GM21447 (cell line): ENCODE measurements around the gene ANKS1A.

Source experiments
- ATAC-seq: cut with Tn5 transposase; IDR thresholded peaks from one replicate; pipeline ENCODE4 v1.9.1; 2021; ENCODE audit not compliant: unreplicated experiment

ANKS1A gene

DNA sequence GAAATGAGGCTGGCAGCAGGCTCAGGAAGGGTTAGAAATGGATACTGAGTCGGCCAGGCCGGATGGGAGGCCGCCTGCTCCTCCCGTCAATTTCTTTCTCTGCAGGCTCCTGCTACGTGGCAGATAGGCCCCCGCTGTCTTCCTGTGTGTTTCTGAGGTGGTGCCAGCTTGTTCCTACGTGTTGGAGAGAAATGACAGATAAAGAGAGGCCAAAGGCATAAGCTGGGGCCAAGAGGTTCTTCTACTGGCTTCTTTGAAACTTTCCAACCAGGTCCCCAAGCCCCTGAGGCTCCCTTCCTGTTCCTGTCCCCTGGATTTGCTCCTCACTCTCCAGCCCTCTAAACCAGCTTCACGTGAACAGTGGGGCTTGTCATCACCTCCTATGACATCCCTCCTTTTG is 175.2 kb downstream of the ANKS1A start:
- ATAC-seq, result no peak

DNA sequence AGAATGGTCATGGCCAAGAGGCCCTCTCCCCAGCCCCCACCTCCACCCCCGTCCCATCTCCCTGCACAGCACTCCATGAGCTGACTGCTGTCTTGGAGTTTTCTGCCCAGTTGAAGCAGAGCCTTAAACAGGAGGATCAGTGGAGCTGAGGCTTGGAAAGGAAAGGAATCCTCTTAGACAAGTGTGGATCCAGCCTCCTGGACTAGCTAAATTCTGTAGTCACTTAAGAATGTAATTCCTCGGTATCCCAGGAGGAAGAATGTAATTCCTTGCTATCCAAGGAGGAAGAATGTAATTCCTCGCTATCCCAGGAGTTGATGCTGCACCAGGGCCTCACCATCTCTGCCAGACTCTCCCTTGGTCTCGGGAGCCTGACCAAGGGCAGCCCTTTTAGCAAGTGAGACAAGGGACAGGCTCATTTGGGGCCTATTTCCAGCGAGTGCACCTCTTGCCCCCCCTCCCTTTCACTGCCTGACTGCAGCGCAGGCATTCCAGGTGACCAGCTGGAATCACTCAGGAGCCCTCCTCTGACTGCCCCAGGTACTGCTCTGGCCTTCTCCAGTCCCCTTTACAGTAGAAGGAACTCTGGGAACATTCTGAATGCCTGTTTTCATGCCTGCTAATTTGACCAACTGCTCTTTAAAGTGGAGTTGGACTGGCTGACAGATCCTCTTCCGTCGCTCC is 175.8 kb downstream of the ANKS1A start:
- ATAC-seq, result no peak

- ATAC-seq, result no peak
Measured at GRCh38 chr6:35065441-35065800, 176.4 kb downstream of the ANKS1A start.

DNA sequence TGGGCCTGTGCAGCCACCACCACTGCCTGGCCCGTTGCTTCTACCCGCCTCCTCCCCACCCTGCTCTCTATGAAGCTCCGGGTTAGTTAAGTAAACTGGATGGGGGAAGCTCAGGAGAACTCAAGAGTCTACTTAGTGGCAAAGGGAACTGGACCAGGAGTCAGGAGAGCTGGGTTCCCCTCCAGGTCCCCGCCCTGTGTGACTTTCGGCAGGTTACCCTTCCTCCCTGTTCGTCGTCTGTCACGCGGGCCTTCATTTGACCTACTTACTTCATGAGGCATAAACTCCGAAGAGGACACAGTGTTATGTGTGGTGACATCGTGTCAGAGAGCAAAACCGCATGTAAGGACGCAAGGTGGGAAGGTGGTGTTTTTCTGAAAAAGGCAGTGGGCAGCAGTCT is 176.8 kb downstream of the ANKS1A start:
- ATAC-seq, result no peak

DNA sequence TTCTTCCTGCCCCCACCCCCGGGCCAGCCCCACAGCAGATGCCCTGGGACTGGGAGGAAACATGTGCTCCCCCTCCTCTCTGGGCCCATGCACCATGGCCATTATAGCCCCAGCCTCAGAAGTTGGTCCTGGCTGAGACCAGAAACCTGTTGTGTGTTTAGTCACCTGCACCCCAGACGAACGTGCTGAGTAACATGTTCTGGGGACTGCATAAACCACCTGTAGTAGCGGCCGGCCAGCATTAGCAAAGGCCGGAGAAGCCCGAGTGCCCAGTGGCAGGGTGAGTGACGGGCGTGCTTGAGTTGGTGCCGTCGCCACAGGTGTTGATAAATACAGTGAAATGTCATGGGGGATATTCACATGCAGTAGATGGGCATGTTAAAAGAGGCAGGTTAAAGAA is 178.2 kb downstream of the ANKS1A start:
- ATAC-seq, result no peak

- ATAC-seq, result no peak
Measured at GRCh38 chr6:35068206-35068605, 179.2 kb downstream of the ANKS1A start.

DNA sequence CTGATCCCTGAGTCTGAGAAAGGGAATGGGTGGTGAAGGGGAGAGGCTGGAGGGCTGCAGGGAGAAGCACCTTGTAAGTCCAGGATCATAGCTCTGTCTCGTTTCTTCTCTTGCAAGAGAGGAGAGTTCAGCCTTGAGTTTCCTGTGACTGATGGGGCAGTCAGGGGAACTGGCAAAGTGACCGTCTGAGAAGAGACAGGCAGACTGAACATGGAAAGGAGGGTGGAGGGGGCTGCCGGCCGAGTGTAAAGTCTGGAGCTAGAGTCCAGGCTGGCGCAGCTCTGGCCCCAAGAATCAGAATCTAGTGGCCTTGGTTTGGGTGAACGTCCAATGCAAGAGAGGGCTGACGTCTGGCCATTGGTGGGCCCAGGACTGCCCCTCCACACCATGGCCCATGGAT is 179.6 kb downstream of the ANKS1A start:
- ATAC-seq, result no peak

DNA sequence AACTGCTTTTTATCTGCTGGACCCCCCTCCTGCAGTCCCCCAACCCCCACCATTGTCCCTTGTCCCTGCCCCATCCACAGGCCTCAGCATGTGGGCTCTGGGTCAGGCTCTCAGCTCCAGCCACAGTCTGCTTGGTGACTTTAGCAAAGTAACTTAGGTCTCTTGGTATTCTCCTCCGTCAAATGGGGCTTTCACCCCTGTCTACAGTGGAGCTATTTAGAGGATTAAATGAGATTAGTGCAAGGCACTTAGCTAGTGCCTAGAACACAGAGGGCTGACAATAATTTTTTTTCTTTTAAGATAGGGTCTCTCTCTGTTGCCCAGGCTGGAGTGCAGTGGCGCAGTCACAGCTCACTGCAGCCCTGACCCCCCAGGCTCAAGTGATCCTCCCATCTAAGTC is 180.2 kb downstream of the ANKS1A start:
- no peak for ATAC-seq

DNA sequence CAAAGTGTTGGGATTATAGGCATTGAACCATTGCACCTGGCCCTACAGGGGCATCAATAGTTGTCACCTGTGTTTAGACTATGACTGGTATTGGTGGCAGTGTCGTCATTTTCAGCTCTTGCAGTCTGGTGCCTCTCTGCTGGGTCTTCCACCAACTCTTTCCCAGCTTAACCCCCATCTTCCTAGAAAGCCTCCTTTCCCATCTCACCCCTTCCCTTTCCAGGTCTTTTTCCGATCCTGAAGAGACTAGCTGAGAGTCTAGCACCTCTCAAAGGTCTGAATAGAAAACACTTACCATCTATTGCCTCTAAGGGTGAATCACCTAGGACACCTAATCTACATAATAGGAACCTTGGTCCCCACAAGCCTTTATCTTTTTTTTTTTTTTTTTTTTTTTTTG is 181.1 kb downstream of the ANKS1A start:
- ATAC-seq, result no peak

DNA sequence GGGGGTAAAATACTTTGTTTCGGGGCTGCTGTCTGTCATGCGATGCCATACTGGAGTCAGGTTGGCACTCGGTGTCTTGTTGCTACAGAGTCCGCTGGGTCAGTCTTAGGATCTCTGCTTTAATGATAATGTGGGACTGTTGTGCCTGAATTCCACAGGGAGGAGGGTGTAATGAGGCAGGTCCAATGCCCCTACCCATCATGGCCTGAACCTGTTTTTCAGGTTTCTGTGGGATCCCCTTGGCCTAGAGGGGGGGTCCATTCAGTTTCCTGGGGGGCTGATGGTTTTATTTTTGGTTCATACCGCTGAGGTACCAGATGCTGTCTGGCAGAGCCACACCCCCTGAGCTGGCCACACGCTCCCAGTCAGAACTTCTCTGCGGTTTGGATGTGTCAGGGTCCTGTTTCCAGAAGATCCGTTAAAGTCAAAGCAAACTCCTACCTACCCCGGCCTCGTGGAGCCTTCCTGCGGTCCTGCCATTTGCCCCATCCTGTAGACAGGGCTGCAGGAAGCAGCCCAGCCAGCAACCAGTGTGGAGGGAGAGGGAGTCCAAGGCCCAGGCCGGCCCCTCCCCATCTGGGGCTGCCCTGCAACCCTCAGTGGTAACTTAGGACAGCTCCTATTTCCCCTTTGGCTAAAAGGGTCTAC is 182.4 kb downstream of the ANKS1A start:
- no peak for ATAC-seq

DNA sequence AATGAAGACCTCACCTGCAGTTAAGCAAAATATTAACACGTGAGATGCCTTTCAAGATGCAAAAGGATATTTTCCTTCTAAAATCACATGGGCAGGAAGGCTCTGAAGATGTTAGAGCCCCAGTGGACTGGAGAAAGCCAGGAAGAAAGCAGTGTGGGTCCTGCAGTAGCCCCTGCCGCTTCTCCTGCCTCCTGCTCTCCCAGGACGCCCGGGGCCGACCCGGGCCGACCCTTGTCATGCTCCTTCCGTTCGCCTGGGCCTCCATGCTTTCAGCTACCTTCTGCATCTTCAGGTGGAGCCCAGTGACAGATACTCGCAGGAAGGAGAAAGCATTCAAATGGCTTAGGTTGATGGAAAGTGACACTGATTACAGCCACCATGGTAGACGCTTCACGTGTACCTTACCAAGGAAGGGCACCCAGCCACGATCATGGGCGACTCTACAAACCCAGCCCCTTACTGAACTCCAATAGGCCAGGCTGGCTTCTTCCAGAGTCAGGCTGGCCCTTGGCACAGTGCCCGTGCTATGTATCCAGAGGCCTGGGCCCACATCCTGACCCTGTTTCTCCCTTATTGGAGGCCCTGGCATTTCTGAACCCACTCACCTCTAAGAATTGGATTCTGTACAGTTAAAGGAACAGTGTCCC is 183.1 kb downstream of the ANKS1A start:
- no peak for ATAC-seq

DNA sequence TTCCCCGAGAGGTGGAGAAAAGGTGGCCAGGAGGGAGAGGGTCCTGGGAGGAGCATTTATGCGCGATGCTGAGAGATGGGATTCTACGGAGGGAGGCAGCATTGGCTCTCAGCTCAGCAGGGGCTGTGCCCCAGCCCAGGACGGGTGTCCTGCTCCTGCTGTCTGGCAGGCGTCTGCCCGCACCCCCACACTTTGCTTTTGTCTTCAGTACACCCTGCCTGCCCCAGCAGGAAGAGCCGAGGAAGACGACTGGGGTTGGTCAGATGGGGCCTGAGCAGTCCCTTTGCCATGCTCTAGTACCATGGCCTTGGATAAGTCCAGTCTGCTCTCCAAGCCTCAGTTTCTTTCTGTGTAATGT is 183.6 kb downstream of the ANKS1A start:
- ATAC-seq, result no peak

GRCh38 chr6:35073211-35073610 is 184.2 kb downstream of the ANKS1A start:
- ATAC-seq, result no peak

DNA sequence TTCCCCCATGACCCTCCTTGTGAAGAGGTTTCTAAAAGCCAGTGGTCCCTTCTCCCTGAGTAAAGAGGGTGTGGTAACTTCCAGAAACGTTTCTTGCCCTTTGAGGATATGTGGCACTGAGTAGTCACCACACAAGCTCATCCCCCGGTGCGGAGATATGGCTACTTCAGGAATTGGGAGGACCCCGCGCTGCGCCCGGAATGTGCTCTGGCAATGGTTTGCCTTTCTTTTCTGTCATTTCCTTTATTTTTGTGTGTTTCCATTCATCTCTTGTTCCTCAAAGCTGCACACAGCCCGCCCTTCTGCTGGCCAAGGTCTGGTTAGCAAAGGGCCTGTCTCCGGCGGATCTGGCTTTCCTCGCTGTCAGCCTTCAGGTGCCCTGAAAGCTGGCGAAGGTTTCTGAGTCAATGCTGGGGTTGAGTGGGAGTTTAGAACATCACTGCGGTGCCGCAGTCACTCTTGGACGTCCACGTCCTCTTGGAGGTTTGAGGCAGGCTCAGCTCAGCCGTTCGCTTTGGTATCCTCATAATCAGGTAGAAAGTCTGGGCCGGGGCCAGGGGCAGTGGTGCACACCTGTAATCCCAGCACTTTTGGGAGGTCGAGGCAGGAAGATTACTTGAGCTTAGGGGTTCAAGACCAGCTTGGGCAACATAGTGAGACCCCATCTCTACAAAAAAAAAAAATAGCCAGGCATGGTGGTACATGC is 184.9 kb downstream of the ANKS1A start:
- ATAC-seq, result no peak

DNA sequence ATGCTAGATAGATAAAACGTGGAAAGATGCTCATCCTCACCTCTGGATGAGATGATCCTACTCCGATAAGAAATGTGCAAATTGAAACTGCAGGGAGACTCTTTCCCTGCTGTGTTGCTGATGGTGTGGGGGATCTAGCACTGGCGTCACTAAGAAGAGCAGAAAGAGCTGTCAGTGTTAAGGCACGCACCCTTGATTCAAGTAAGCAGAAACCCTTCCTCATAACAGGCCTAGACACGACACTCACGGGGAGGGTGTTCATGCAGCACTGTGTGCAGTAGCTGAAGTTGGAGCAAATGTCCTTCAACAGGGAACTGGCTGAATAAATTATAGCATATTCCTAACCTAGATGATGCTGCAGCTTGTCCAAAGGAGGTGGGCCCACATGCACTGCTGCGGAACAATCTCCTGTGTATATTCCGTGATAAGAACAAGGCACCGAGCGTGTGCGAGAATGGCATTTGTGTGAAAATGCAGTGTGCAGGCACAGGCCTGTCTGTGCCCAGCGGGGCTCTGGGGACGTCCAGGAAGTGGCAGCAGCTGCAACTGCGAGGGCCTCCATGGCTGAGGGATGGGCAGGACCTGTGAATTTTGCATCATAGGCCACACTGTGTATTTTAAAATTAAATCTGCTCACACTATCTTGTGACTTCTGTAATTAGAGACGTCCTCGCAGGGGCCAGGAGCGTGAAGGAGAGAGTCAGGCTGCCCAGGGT is 188.1 kb downstream of the ANKS1A start:
- ATAC-seq, result no peak

GRCh38 chr6:35077713-35078105 is 188.7 kb downstream of the ANKS1A start:
- no peak for ATAC-seq

DNA sequence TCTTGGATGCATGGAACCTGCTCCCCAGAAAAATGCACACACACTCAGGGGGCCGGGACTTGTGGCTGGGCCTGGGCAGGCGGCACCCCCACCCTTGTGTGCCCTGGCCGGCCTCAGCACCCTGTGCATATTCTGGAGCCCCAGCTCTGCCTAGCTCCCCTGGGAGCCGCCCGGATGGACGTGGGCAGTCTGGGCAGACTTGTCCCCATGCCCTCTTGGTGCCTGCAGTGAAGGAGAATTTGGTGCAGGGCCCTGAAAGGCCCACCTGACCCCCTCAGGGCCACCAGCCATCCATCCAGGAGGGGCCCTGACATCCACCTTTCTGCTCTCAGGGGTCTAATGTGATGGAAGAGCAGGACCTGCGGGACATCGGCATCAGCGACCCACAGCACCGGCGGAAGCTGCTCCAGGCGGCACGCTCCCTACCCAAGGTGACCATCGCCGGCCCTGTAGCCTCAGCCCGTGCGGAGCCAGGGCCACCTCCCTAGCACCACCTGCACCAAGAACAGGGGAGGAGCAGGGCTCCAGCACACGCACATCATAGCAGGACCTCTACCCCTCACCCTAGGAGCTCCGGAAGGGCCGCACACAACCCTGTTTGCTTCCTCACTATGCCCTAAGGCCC is 189.3 kb downstream of the ANKS1A start:
- no peak for ATAC-seq

- ATAC-seq, result no peak
Measured at GRCh38 chr6:35078896-35079295, 189.8 kb downstream of the ANKS1A start.

DNA sequence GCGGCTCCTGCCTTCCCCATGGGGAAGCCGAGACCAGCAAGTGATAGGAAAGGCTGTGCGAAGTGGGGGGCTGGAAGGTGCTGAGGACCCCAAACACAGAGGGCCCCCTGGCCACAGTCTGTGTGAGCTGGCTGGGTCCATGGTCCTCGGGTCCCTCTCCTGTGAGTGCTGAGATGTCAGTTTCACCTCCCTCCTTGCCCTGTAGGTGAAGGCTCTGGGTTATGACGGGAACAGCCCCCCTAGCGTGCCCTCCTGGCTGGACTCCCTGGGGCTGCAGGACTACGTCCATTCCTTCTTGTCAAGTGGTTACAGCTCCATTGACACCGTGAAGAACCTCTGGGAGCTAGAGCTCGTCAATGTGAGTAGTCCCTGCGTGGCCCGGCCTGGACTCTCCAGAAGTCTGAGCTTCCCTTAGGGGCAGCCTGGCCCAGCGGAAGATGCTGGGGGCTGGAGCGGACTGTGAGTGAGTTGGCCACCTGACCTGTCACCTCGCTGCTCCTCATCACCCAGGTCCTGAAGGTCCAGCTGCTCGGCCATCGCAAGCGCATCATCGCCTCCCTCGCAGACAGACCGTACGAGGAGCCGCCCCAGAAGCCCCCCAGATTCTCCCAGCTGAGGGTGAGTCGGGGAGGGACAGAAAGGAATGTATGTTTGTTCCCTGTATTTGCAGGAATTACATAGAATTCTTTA is 190.4 kb downstream of the ANKS1A start:
- ATAC-seq, result no peak

DNA sequence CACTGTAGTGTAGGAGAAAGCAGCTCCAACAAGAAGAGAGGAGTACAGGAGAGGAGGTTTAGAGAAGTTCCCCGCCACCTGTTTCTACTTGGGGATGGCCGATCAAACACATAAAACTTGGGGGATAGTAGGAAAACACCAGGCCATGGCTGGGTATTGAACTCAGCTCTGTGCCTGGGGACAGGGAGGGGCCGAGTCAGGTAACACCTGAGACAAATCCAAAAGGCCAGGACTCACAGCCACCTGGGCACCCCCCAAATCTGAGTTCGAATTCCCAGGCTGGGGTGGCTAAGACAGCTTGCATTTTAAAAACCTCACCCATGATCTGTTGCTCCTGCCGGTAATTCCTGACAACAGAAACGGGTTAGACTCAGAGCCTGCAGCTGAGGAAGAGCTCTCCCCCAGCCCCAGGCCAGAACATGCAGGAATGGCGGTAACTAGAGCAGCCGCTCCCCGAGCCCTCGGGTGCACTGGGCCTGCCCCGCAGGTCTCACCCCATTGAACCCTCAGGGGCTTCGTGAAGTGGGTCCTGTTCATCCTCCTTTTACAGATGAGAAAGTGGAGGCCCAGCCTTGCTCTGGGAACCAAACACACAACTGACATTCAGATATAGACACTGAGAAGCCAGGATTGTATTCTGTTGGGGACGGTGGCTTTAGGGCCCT is 191.1 kb downstream of the ANKS1A start:
- no peak for ATAC-seq
